Stimulated activated CD4-positive, alpha-beta T cell treated with anti-CD3 and anti-CD28 coated beads, Interleukin-4, amount 100 ng/mL, for 24 hours (primary cell): Measurements from ENCODE around the gene GTF3C5.
"Not testable (repeated sequence)": the region's sequence is repeated elsewhere in the genome, so short reads cannot be mapped to it uniquely, and the experiment has no call there.

ENCODE experiments used
- DNase-seq: peaks from one replicate; pipeline ENCODE4 v3.0.0-alpha.2; 2020

GTF3C5 gene

GRCh38 chr9:132997591-132997990, 33.2 kb upstream of the GTF3C5 start:
- DNase-seq = no peak

- not testable (repeated sequence) for DNase-seq
Observed at GRCh38 chr9:132998221-132998620, 32.6 kb upstream of the GTF3C5 start.

GRCh38 chr9:132998831-132999635, 31.8 kb upstream of the GTF3C5 start:
- DNase-seq = no peak

GRCh38 chr9:133002147-133003070, 28.4 kb upstream of the GTF3C5 start:
- DNase-seq = no peak

GRCh38 chr9:133003071-133003461, 27.7 kb upstream of the GTF3C5 start:
- no peak for DNase-seq

GRCh38 chr9:133003671-133004090, 27.1 kb upstream of the GTF3C5 start:
- no peak for DNase-seq

- DNase-seq = no peak
Observed at GRCh38 chr9:133004091-133004998, 26.5 kb upstream of the GTF3C5 start.

- no peak for DNase-seq
Observed at GRCh38 chr9:133004999-133005760, 25.6 kb upstream of the GTF3C5 start.

GRCh38 chr9:133005957-133006356, 24.8 kb upstream of the GTF3C5 start:
- no peak for DNase-seq

- no peak for DNase-seq
Observed at GRCh38 chr9:133006731-133007352, 24.0 kb upstream of the GTF3C5 start.

- DNase-seq = no peak
Observed at GRCh38 chr9:133008406-133008805, 22.4 kb upstream of the GTF3C5 start.

GRCh38 chr9:133008824-133009223, 22.0 kb upstream of the GTF3C5 start:
- no peak for DNase-seq

GRCh38 chr9:133009906-133010582, 20.8 kb upstream of the GTF3C5 start:
- no peak for DNase-seq

GRCh38 chr9:133014696-133015095, 16.1 kb upstream of the GTF3C5 start:
- DNase-seq = no peak

GRCh38 chr9:133023117-133023890, 7.5 kb upstream of the GTF3C5 start:
- peak; percentile 27 for DNase-seq

- DNase-seq = no peak
Observed at GRCh38 chr9:133026426-133026825, 4.4 kb upstream of the GTF3C5 start.

- DNase-seq = no peak
Observed at GRCh38 chr9:133027134-133027533, 3.7 kb upstream of the GTF3C5 start.

- DNase-seq = no peak
Observed at GRCh38 chr9:133028221-133028620, 2.6 kb upstream of the GTF3C5 start.

- no peak for DNase-seq
Observed at GRCh38 chr9:133029994-133030316, 842 bp upstream of the GTF3C5 start.

GRCh38 chr9:133031130-133031422, 279 bp downstream of the GTF3C5 start:
- DNase-seq = no peak
